HepG2 (cell line): ENCODE data around the gene RAC3. TPM values are rescaled to one million over a fixed set of nuclear protein-coding genes. Genes with fewer than 3 reads are reported as not detected.

ENCODE experiments used
- AKAP8 ChIP-seq: sonication (generic); formaldehyde crosslinking; IDR thresholded peaks from 2 replicates; pipeline ENCODE4 v1.5.1; 2020; ENCODE audit warnings: mild to moderate bottlenecking, missing genetic modification reagents
- CBX5 ChIP-seq: sonication (generic); formaldehyde crosslinking; IDR thresholded peaks from 2 replicates; pipeline ENCODE4 v1.4.0; 2020; ENCODE audit warnings: missing genetic modification reagents, borderline replicate concordance
- CENPT ChIP-seq: sonication (generic); formaldehyde crosslinking; IDR thresholded peaks from 2 replicates; pipeline ENCODE4 v1.8.0; 2022; ENCODE audit warnings: low read depth, mild to moderate bottlenecking, moderate library complexity, missing genetic modification reagents
- ELF1 ChIP-seq: sonication (generic); formaldehyde crosslinking; IDR thresholded peaks from 2 replicates; pipeline ENCODE4 v1.4.0; 2020; ENCODE audit warnings: missing genetic modification reagents
- ERF ChIP-seq: IDR thresholded peaks from 2 replicates; pipeline ENCODE4 v1.6.1; 2018; ENCODE audit warnings: missing biosample characterization, missing genetic modification reagents
- FOXO1 ChIP-seq: sonication (generic); formaldehyde crosslinking; IDR thresholded peaks from 2 replicates; pipeline ENCODE4 v1.4.0; 2020; ENCODE audit warnings: missing genetic modification reagents
- HOXA3 ChIP-seq: sonication (generic); formaldehyde crosslinking; IDR thresholded peaks from 2 replicates; pipeline ENCODE4 v1.5.0; 2020; ENCODE audit warnings: missing genetic modification reagents
- JUN ChIP-seq: sonication (generic); formaldehyde crosslinking; IDR thresholded peaks from 2 replicates; pipeline ENCODE4 v1.4.0; 2020; ENCODE audit warnings: mild to moderate bottlenecking, missing genetic modification reagents
- NFIC ChIP-seq: IDR thresholded peaks from 2 replicates; pipeline ENCODE4 v1.6.1; 2012; ENCODE audit warnings: mild to moderate bottlenecking, low read length, inconsistent platforms
- PAX8 ChIP-seq: sonication (generic); formaldehyde crosslinking; IDR thresholded peaks from 2 replicates; pipeline ENCODE4 v1.8.0; 2022; ENCODE audit warnings: mild to moderate bottlenecking, missing genetic modification reagents, borderline replicate concordance
- RNF2 ChIP-seq: fragments of 450-650 bp; conservative IDR thresholded peaks from 2 replicates; pipeline ENCODE4 v1.6.1; 2016; ENCODE audit warnings: low read depth
- SOX13 ChIP-seq, 3 experiments: fragments of 450-650 bp in 1 of 3; sonication (generic) in 1 of 3; formaldehyde crosslinking in 1 of 3; IDR thresholded peaks in 2 of 3; conservative IDR thresholded peaks in 1 of 3; 2 replicates each; pipeline versions ENCODE4 v1.5.0 to v1.6.1; 2016 to 2020; ENCODE audit warnings: antibody characterized with exemption in 1 of 3, mild to moderate bottlenecking in 1 of 3, missing compliant biosample characterization in 1 of 3, missing genetic modification reagents in 1 of 3, moderate library complexity in 1 of 3
- SUZ12 ChIP-seq: fragments of 150-350 bp; IDR thresholded peaks from 2 replicates; pipeline ENCODE4 v1.6.1; 2014; ENCODE audit warnings: low read depth, low read length
- SYNCRIP ChIP-seq: fragments of 200-400 bp; formaldehyde crosslinking; IDR thresholded peaks from 2 replicates; pipeline ENCODE4 v1.6.1; 2018; ENCODE audit warnings: mild to moderate bottlenecking, low read depth, low read length; ENCODE audit not compliant: insufficient read depth
- U2AF1 ChIP-seq: fragments of 200-400 bp; formaldehyde crosslinking; optimal IDR thresholded peaks from 2 replicates; pipeline ENCODE3; 2017; ENCODE audit warnings: mild to moderate bottlenecking, low read depth, low read length
- ZKSCAN8 ChIP-seq: IDR thresholded peaks from 2 replicates; pipeline ENCODE4 v1.6.1; 2016; ENCODE audit warnings: borderline replicate concordance, missing genetic modification reagents, missing compliant biosample characterization
- ZNF263 ChIP-seq: sonication (generic); formaldehyde crosslinking; IDR thresholded peaks from 2 replicates; pipeline ENCODE4 v1.4.0; 2020; ENCODE audit warnings: missing genetic modification reagents
- ZNF431 ChIP-seq: sonication (generic); formaldehyde crosslinking; IDR thresholded peaks from 2 replicates; pipeline ENCODE4 v1.9.0; 2022; ENCODE audit warnings: missing genetic modification reagents, low read depth, mild to moderate bottlenecking, borderline replicate concordance
- ZNF501 ChIP-seq: sonication (generic); formaldehyde crosslinking; IDR thresholded peaks from 2 replicates; pipeline ENCODE4 v1.5.1; 2020; ENCODE audit warnings: mild to moderate bottlenecking, moderate library complexity, missing genetic modification reagents
- ZNF556 ChIP-seq: sonication (generic); formaldehyde crosslinking; IDR thresholded peaks from 2 replicates; pipeline ENCODE4 v1.4.0; 2020; ENCODE audit warnings: mild to moderate bottlenecking, missing genetic modification reagents, borderline replicate concordance
- polyA plus RNA-seq, 8 experiments: library from polyadenylated mRNA; depleted of rRNA in 3 of 8; stranded (reverse) in 7 of 8; unstranded in 1 of 8; fragments of >200 nt; fragmentation: Illumina TruSeq in 4 of 8; extraction: Trizol in 4 of 8; gene quantifications; 2 replicates each; pipeline versions ENCODE4 v1.2.1 to v1.2.3, GENCODE V29; 2011 to 2016; ENCODE audit warnings: low read depth in 4 of 8, missing spikeins in 1 of 8, mixed read lengths in 1 of 8; ENCODE audit not compliant: insufficient read depth in 1 of 8
- total RNA-seq, 5 experiments: library from RNA; depleted of rRNA; stranded (reverse); fragments of >200 nt; fragmentation: Illumina TruSeq; extraction: Trizol; gene quantifications; 2 replicates each; pipeline ENCODE4 v1.2.3, GENCODE V29; 2016; ENCODE audit warnings: low read depth in 1 of 5
- TF ChIP-seq, protein P1 (sequence below): sonication (generic); formaldehyde crosslinking; IDR thresholded peaks from 2 replicates; pipeline ENCODE4 v1.4.0; 2020; ENCODE audit warnings: missing genetic modification reagents
- TF ChIP-seq, protein P2 (sequence below): sonication (generic); formaldehyde crosslinking; IDR thresholded peaks from 2 replicates; pipeline ENCODE4 v1.5.1; 2020; ENCODE audit warnings: mild to moderate bottlenecking, moderate library complexity, missing genetic modification reagents
- TF ChIP-seq, protein P3 (sequence below), 2 experiments: fragments of 450-650 bp in 1 of 2; sonication (generic) in 1 of 2; formaldehyde crosslinking; IDR thresholded peaks; 2 replicates each; pipeline versions ENCODE4 v1.5.0 to v1.8.0; 2020 to 2022; ENCODE audit warnings: mild to moderate bottlenecking in 1 of 2, missing genetic modification reagents in 1 of 2

RAC3 gene
- total and polyA plus RNA-seq, 2 of the 13 experiments (the other 11 are each of a cell fraction or from before 2014, with no cell fraction given): 10.5 to 21.3 TPM

DNA sequence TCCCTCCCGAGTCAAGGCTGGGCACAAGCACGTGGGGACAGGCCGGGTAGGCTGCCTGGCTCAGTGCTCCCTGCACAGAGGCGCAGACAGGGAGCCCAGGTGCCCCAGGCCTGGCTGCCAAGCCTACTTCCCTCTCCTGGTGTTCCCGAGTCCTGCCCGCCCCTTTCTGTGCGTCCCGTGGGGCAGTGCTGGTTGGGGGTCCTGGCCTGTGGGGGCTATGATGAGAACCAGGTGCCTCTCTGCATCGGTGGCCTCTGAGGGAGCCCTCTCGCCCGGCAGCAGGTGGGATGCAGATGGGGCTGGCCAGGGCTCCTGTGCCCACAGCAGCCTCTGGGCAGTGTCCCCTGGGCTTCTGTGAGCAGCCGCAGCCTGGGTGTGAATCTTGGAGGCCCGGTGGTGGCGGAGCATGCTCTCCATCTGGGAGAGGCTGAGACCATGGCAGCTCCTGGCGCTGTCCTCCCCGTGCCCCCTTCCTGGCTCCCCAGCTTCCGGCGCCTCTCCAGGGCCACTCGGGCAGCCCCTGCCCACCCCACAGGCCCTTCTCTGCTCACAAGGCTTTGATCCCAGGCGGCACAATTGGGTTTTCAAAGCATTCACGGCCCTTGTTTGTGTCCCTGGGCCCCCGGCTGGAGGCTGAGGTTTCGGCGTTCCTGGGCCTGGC, 16.0 kb upstream of the RAC3 start (continued):
- TF ChIP-seq, protein P1, sequence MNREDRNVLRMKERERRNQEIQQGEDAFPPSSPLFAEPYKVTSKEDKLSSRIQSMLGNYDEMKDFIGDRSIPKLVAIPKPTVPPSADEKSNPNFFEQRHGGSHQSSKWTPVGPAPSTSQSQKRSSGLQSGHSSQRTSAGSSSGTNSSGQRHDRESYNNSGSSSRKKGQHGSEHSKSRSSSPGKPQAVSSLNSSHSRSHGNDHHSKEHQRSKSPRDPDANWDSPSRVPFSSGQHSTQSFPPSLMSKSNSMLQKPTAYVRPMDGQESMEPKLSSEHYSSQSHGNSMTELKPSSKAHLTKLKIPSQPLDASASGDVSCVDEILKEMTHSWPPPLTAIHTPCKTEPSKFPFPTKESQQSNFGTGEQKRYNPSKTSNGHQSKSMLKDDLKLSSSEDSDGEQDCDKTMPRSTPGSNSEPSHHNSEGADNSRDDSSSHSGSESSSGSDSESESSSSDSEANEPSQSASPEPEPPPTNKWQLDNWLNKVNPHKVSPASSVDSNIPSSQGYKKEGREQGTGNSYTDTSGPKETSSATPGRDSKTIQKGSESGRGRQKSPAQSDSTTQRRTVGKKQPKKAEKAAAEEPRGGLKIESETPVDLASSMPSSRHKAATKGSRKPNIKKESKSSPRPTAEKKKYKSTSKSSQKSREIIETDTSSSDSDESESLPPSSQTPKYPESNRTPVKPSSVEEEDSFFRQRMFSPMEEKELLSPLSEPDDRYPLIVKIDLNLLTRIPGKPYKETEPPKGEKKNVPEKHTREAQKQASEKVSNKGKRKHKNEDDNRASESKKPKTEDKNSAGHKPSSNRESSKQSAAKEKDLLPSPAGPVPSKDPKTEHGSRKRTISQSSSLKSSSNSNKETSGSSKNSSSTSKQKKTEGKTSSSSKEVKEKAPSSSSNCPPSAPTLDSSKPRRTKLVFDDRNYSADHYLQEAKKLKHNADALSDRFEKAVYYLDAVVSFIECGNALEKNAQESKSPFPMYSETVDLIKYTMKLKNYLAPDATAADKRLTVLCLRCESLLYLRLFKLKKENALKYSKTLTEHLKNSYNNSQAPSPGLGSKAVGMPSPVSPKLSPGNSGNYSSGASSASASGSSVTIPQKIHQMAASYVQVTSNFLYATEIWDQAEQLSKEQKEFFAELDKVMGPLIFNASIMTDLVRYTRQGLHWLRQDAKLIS (CRISPR knock-in tag): peak; percentile 47
- TF ChIP-seq ERF (CRISPR knock-in tag): 0 out of 2 replicates have a peak, but pooled peaks have one; percentile 18
- no peak for TF ChIP-seq FOXO1 (CRISPR knock-in tag)
- TF ChIP-seq CENPT: no peak
- no peak for TF ChIP-seq JUN
- no peak for TF ChIP-seq CBX5 (CRISPR knock-in tag)
- TF ChIP-seq SUZ12: no peak
- TF ChIP-seq PAX8 (CRISPR knock-in tag): no peak
- TF ChIP-seq SOX13 (IDR thresholded peaks at IDR 0.05): peak; percentile 79
- TF ChIP-seq SOX13 (CRISPR knock-in tag; conservative IDR thresholded peaks at IDR 0.05 in 1 of 2, IDR thresholded peaks at IDR 0.05 in 1 of 2): peak in 1 of 2 experiments; percentile 86; a peak in 2 of 4 replicates
- no peak for TF ChIP-seq ZNF556 (CRISPR knock-in tag)
- TF ChIP-seq SYNCRIP: no peak
- TF ChIP-seq, protein P2, sequence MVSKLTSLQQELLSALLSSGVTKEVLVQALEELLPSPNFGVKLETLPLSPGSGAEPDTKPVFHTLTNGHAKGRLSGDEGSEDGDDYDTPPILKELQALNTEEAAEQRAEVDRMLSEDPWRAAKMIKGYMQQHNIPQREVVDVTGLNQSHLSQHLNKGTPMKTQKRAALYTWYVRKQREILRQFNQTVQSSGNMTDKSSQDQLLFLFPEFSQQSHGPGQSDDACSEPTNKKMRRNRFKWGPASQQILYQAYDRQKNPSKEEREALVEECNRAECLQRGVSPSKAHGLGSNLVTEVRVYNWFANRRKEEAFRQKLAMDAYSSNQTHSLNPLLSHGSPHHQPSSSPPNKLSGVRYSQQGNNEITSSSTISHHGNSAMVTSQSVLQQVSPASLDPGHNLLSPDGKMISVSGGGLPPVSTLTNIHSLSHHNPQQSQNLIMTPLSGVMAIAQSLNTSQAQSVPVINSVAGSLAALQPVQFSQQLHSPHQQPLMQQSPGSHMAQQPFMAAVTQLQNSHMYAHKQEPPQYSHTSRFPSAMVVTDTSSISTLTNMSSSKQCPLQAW: no peak
- 0 out of 2 replicates have a peak, but pooled peaks have one; percentile 10 for TF ChIP-seq ZKSCAN8 (CRISPR knock-in tag)
- peak; percentile 31; the same call in 1 of the 2 replicates for TF ChIP-seq ZNF263
- TF ChIP-seq, protein P3, sequence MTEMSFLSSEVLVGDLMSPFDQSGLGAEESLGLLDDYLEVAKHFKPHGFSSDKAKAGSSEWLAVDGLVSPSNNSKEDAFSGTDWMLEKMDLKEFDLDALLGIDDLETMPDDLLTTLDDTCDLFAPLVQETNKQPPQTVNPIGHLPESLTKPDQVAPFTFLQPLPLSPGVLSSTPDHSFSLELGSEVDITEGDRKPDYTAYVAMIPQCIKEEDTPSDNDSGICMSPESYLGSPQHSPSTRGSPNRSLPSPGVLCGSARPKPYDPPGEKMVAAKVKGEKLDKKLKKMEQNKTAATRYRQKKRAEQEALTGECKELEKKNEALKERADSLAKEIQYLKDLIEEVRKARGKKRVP (CRISPR knock-in tag; IDR thresholded peaks at IDR 0.05): no peak
- peak; percentile 41; the same call in 1 of the 2 replicates for TF ChIP-seq NFIC
- TF ChIP-seq ZNF431 (CRISPR knock-in tag): no peak
- TF ChIP-seq HOXA3 (CRISPR knock-in tag): peak; percentile 73; the same call in 1 of the 2 replicates
- TF ChIP-seq AKAP8 (CRISPR knock-in tag): no peak; the same call in 1 of the 2 replicates
- no peak for TF ChIP-seq ELF1 (CRISPR knock-in tag)
- peak; percentile 56 for TF ChIP-seq U2AF1
- TF ChIP-seq RNF2: no peak
- TF ChIP-seq ZNF501 (CRISPR knock-in tag): no peak
